HG03342 (cell line): ENCODE measurements around the gene C12orf42.

Experiments used
- ATAC-seq: cut with Tn5 transposase; IDR thresholded peaks from one replicate; pipeline ENCODE4 v1.9.1; 2021; ENCODE audit warnings: mild to moderate bottlenecking, moderate library complexity; ENCODE audit not compliant: unreplicated experiment

C12orf42 gene

DNA sequence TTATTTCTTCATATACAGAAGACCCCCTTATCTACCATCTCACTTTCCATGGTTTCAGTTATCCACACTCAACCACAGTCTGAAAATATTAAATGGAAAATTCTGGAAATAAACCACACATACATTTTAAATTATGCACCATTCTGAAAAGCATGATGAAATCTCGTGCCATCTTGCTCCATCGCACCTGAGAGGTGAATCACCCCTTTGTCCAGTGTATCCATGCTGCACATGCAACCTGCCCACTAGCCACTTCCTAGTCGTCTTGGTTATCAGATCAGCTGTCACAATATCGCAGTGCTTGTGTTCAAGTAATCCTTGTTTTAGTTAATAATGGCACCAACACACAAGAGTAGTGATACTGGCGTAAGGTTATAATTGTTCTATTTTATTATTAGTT, 145.7 kb downstream of the C12orf42 start:
- ATAC-seq: no peak

- no peak for ATAC-seq
Measured at GRCh38 chr12:103348935-103349334, 146.8 kb downstream of the C12orf42 start.

GRCh38 chr12:103336940-103337339, 158.8 kb downstream of the C12orf42 start:
- no peak for ATAC-seq

DNA sequence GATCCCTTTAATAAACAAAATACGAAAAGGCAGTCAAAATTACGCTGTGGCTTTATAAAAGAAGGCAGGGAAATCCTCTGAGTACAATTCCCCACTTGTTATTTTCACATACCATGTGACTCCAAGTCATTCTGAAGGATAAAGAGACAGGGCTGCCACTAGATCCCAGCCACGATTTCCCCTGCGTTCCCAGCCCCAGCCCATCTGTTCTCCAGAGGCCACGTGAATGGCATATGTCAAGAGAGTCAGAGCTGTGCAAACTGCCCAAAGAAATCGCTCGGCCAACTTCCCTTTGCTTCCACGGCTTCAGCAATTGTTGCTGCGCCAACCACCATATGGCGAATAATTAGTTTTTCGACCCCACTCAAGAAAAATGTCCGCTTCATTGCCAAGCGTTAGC, 161.3 kb downstream of the C12orf42 start:
- ATAC-seq: no peak

GRCh38 chr12:103333676-103334075, 162.1 kb downstream of the C12orf42 start:
- ATAC-seq: no peak

DNA sequence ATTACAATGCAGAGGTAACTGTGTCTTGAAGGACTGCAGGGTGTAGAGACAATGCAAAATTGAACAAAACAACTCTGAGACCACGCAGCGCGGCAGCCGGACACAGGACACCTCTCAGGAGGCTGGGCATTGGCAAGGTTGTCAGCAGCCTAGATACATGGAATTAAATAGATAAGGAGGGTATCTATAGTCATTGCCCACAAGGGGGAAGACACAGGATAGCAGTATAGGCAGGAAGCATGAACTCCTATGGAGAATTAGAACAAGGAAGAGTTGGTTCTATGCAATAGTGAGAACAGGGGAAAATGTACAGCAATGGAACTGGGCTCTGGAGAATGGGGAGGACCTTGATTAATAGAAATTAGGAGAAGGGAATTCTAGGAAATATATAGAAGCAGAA, 164.1 kb downstream of the C12orf42 start:
- ATAC-seq: no peak

- no peak for ATAC-seq
Measured at GRCh38 chr12:103330672-103331071, 165.1 kb downstream of the C12orf42 start.

- ATAC-seq: no peak
Measured at GRCh38 chr12:103327676-103328075, 168.1 kb downstream of the C12orf42 start.

DNA sequence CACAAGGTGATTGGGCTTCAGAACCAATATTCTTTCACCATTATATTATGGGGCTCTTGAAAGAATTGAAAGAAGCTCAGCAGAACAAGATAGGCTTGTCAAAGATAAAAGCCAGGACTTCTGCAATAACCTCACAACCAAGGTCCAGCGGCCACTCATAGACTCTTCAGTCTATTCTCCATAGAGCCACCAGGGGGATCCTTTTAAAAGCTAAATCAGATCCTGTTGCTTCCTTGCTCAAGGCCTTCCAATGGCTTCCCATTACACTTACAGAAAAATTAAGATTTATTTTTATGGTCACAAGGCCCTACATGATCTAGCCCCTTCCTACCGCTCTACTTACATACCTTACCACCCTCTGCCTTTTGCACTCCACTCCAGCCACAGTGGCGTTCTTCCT, 169.6 kb downstream of the C12orf42 start:
- no peak for ATAC-seq

DNA sequence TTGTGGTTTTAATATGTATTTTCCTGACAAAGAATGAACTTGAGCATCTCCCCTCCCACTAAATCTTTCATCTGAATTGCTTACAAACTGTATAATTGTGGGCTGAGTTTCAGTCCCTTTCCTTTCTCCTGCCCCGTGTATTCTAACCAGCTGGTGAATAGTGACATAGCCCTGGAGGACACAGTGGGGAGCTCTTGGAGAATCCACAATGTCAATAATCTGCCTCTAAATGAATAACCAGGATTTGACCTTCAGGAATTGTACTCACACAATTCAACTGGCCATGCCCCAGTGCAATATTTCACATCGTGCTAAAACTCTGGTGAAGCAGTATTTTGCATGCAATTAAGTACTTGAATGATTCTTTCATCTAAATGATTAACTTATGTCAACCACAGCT, 177.2 kb downstream of the C12orf42 start:
- ATAC-seq: no peak

- no peak for ATAC-seq
Measured at GRCh38 chr12:103317220-103317619, 178.5 kb downstream of the C12orf42 start.

GRCh38 chr12:103314786-103315185, 181.0 kb downstream of the C12orf42 start:
- no peak for ATAC-seq

DNA sequence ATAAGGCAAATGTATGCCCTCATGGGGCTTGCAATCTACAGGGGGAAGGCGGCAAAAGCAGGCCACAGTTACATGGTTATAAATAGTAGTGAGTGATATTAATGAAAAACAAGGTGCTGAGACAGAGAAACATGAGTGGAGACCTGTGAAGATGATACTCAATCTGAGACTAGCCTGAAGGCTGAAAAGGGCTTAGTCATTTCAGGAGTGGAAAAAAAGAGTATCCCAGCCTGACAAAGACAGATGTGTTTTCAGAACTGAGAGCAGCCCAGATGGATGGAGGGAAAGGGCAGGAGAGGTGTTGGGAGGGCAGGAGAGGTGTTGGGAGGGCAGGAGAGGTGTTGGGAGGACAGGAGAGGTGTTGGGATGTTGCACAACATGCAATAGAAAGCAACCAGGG, 181.9 kb downstream of the C12orf42 start:
- ATAC-seq: no peak

DNA sequence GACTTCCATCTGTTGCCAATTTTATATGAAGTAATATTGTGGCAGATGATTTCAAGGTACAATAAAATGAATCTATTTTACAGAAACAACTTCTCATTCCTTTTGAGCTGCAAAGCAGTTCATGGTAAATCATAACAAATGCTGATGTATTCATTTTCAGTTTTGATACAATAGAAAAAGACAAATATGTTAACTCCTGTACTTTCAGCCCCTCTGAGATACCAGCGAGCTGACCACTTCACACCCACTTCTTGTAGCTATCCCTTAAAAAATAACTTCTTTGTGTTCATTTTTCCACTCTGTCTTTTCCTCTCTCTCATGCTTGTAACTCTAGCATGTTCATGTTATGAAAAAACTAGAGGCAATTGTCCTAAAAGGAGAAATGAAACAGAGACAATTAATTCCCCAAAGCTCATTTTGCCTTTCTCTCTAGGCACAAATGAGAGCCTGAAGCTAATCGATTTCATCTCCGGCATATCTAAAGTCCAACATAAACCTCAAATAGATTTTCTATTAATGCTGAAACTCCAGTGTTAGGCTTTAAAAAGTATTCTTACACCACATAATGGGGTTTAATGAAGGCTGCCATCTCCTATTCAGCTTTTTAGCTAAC, 182.9 kb downstream of the C12orf42 start:
- ATAC-seq: no peak

DNA sequence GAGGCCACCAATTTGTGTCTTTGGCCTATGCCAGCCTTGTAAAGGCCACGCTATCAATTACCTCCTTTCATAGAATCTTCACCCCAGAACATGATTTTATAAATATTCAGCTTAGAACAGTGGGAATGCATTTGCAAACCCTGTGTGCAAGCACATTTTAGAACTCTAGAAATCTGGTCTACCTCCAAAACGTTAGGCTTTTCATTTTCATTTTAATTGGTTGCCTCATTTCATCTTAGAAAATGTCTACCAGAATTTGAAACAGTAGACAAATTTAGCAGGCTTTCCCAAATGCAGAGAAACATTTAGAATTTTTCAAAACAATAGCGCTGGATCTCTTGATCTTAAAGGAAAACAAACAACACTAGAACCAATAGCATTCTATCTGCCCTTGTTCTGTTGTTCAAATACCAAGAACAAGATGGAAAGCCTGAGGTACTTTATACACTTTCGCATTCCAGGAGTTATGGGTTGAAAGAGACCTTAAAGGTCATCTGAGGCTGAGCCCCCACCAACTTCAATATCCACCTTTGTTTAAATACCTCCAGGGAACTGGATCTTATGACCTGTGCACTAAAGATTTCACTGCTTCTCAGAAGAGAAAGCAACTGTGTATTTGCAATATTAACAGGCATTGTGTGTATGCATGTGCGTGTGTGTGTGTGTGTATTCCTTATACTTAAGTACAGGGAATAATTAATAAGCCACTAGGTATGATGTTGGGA, 185.1 kb downstream of the C12orf42 start:
- ATAC-seq: no peak

DNA sequence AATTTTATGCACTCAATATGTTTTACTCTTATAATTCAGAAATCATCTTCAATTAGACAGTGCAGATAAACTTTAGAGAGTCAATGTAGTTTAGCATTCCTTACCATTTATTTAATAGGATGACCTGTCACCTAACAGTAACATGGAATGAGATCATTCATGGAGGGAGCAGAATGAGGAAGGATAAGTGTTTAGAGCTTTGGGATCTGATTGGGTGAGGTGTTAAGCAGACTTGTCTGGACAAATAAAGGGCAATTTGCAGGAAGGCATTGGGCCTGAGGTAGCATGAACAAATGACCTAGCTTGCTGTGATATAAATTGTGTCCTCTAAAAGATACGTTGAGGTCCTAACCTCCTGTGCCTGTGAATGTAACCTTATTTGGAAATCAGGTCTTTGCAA, 187.4 kb downstream of the C12orf42 start:
- ATAC-seq: no peak

DNA sequence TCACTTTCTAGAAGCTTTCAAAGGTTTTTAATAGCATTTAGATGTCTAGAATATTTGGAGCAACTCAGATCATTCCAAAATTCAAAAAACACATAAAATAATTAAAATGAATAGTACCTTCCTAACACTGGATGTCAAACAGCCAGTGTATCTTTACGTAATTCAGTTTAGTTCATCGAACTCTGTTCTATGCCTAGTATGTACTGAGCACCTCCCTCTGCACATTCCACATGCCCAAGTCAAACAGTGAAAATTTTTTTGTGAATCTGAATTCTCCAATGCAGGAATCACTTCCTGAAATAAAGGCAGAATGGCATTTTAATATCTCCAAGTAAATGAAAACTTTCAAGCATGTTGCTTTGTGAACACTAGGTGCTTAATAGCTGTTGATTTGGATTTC, 192.3 kb downstream of the C12orf42 start:
- no peak for ATAC-seq

GRCh38 chr12:103301642-103302591, 193.9 kb downstream of the C12orf42 start:
- no peak for ATAC-seq

DNA sequence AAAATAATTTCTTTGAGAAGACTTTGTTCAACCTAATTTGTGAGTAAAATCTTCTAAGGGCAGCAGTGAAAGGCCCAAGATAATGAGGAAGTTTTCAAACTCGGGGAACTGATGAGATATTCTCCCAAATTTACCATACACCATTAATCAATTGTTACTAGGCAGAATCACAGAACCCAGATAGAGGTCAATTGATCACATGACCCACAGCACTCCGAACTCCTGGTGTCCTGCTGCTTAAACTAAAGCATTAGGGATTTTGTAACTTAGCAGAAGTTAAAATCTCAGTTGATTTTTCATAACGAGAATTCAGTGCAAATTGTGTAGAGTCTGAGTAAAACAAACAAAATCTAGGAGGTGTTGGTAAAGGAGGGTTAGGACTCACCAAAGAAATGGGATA, 207.8 kb downstream of the C12orf42 start:
- no peak for ATAC-seq

DNA sequence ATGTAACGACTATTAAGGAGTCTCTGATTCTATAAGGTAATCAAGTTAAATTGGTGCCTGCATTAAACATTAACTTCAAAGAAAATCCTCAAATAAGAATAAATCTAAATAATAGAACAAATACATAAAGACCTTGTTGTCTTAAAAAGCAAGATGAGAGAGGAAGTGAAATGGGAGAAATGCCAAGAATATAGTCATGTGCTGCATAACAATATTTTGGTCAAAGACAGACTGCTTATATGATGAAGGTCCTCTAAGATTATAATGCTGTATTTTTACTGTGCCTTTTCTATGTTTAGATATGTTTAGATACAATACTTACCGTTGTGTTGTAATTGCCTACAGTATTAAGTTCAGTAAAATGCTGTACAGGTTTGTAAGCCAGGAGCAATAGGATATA, 213.6 kb downstream of the C12orf42 start:
- ATAC-seq: no peak

GRCh38 chr12:103279444-103279843, 216.3 kb downstream of the C12orf42 start:
- ATAC-seq: peak; percentile 96

GRCh38 chr12:103278329-103278728, 217.4 kb downstream of the C12orf42 start:
- ATAC-seq: no peak
